Gastrocnemius medialis (tissue), 4 donors: ENCODE data around the gene SCN3A. TPM values are rescaled to one million over a fixed set of nuclear protein-coding genes. Genes with fewer than 3 reads are reported as not detected.

ENCODE experiments used
- ATAC-seq, 2 donors: fragments of 150-250 bp; one replicate each; pipeline ENCODE4 v1.9.1; 2016
- DNase-seq, 2 donors: peaks; one replicate each; pipeline ENCODE4 v3.0.0-alpha.2; 2019
- H3K27ac ChIP-seq, 4 donors: fragments of 200-600 bp; sonication (generic); 1 replicate in 1 of 4; 2 replicates in 3 of 4; pipeline ENCODE4 v1.5.1; 2016 to 2018; ENCODE audit warnings: mild to moderate bottlenecking in 2 of 4, moderate library complexity in 1 of 4
- H3K27me3 ChIP-seq, 3 donors: fragments of 200-600 bp; sonication (generic) in 2 of 3; 1 replicate in 1 of 3; 2 replicates in 2 of 3; pipeline versions ENCODE4 v1.5.1 to v1.6.0; 2016 to 2019; ENCODE audit warnings: mild to moderate bottlenecking in 1 of 3, moderate library complexity in 1 of 3
- H3K36me3 ChIP-seq, 2 donors: fragments of 200-600 bp; sonication (generic) in 1 of 2; one replicate each; pipeline ENCODE4 v1.5.1; 2017 to 2018
- H3K4me1 ChIP-seq, 2 donors: fragments of 200-600 bp; sonication (generic) in 1 of 2; one replicate each; pipeline ENCODE4 v1.5.1; 2016 to 2017; ENCODE audit warnings: mild to moderate bottlenecking in 2 of 2
- H3K4me3 ChIP-seq, 4 donors: fragments of 200-600 bp; sonication (generic) in 3 of 4; 1 replicate in 1 of 4; 2 replicates in 3 of 4; pipeline ENCODE4 v1.5.1; 2016 to 2019; ENCODE audit warnings: mild to moderate bottlenecking in 2 of 4
- H3K9me3 ChIP-seq, 3 donors: fragments of 200-600 bp; sonication (generic) in 2 of 3; 1 replicate in 1 of 3; 2 replicates in 2 of 3; pipeline ENCODE4 v1.5.1; 2016 to 2019
- CTCF ChIP-seq, 5 experiments: fragments of 450-650 bp in 3 of 5; fragments of 200-600 bp in 2 of 5; sonication (generic) in 2 of 5; IDR thresholded peaks in 4 of 5; conservative IDR thresholded peaks in 1 of 5; 1 replicate in 4 of 5; 2 replicates in 1 of 5; pipeline ENCODE4 v1.5.1; 2016 to 2019; ENCODE audit warnings: antibody characterized with exemption in 5 of 5, mild to moderate bottlenecking in 3 of 5, moderate library complexity in 3 of 5
- POLR2A ChIP-seq, 2 donors: fragments of 450-650 bp; IDR thresholded peaks; one replicate each; pipeline ENCODE4 v1.6.1; 2017; ENCODE audit warnings: antibody characterized with exemption in 2 of 2, mild to moderate bottlenecking in 2 of 2, moderate library complexity in 2 of 2
- in situ Hi-C, 4 donors: fragments of 200-750 bp; cut with MboI; loops; one replicate each; pipeline versions ENCODE4 v1.15.0 to v1.8.0; 2017; ENCODE audit warnings: low sequenced_read_pairs in 4 of 4
- intact Hi-C: fragments of 100-400 bp; cut with DNase I; formaldehyde crosslinking; loops from one replicate; pipeline ENCODE4 v1.15.1; 2023; ENCODE audit warnings: low total_unique reads
- total RNA-seq, 4 donors: library from RNA; depleted of rRNA; stranded (reverse); fragments of >200 nt; gene quantifications; one replicate each; pipeline versions ENCODE4 v1.1.0 to v1.2.3, GENCODE V29; 2016

SCN3A gene
- total RNA-seq, 4 donors from 2014 or later, result 0.53 to 1.8 (median 1.3) TPM

GRCh38 chr2:165055082-165055851 is 148.6 kb downstream of the SCN3A start:
- Histone ChIP-seq H3K27me3 (no peaks in the 10 kb centered on the region), H3K4me1 (no peaks in the 10 kb centered on the region), H3K36me3 (no peaks in the 10 kb centered on the region), H3K27ac (no peak overlapping the region), H3K4me3 (no peak overlapping the region), H3K9me3 (no peaks in the 10 kb centered on the region)
- DNase-seq (no peak), ATAC-seq (no peak)
- intact Hi-C loops, result no loop called here
- no peak for TF ChIP-seq POLR2A (IDR thresholded peaks at IDR 0.05)
- no peak for TF ChIP-seq CTCF (IDR thresholded peaks at IDR 0.05 in 4 of 5, conservative IDR thresholded peaks at IDR 0.05 in 1 of 5)
- in situ Hi-C loops, result no loop called here

- Histone ChIP-seq H3K27ac (no peak overlapping the region), H3K9me3 (no peaks in the 10 kb centered on the region), H3K4me3 (no peak overlapping the region), H3K36me3 (no peaks in the 10 kb centered on the region), H3K27me3 (no peaks in the 10 kb centered on the region), H3K4me1 (no peaks in the 10 kb centered on the region)
- TF ChIP-seq POLR2A (IDR thresholded peaks at IDR 0.05), result no peak
- TF ChIP-seq CTCF (IDR thresholded peaks at IDR 0.05 in 4 of 5, conservative IDR thresholded peaks at IDR 0.05 in 1 of 5), result no peak
- no peak for DNase-seq
- intact Hi-C loops (no loop called here), in situ Hi-C loops (no loop called here)
- no peak for ATAC-seq
Observed at GRCh38 chr2:165054652-165055051, 149.2 kb downstream of the SCN3A start.

- no peak for TF ChIP-seq POLR2A (IDR thresholded peaks at IDR 0.05)
- no peak for TF ChIP-seq CTCF (IDR thresholded peaks at IDR 0.05 in 4 of 5, conservative IDR thresholded peaks at IDR 0.05 in 1 of 5)
- in situ Hi-C loops (no loop called here), intact Hi-C loops (no loop called here)
- no peaks in the 10 kb centered on the region for H3K36me3 ChIP-seq
- H3K4me3 ChIP-seq, result no peak overlapping the region
- no peak for DNase-seq
- no peaks in the 10 kb centered on the region for H3K27me3 ChIP-seq
- no peaks in the 10 kb centered on the region for H3K9me3 ChIP-seq
- no peak for ATAC-seq
- no peak overlapping the region for H3K27ac ChIP-seq
- no peaks in the 10 kb centered on the region for H3K4me1 ChIP-seq
Observed at GRCh38 chr2:165044505-165045303, 159.1 kb downstream of the SCN3A start.

Other genes starting within 250 kb of the SCN3A start
- 1 to 10 TPM in 1 of 4 donors, under 1 TPM in 2, not detected in 1; 0.20 to 2.8 (median 0.78) TPM for gene SLC38A11, start 248.5 kb downstream of the SCN3A start, total RNA-seq
- gene SCN2A, start 35.4 kb upstream of the SCN3A start, total RNA-seq, result not detected